Fibroblast of skin of back (primary cell): ENCODE data around the gene TRIL.

Experiments used
- DNase-seq: peaks from one replicate; pipeline ENCODE4 v3.0.0-alpha.2; 2013

Gene TRIL

GRCh38 chr7:28983396-28984190, 25.5 kb upstream of the TRIL start:
- DNase-seq, result no peak

- no peak for DNase-seq
Observed at GRCh38 chr7:28981161-28981465, 23.0 kb upstream of the TRIL start.

GRCh38 chr7:28980451-28981160, 22.5 kb upstream of the TRIL start:
- DNase-seq, result peak; percentile 44

- DNase-seq, result no peak
Observed at GRCh38 chr7:28979776-28980175, 21.6 kb upstream of the TRIL start.

GRCh38 chr7:28977881-28978280, 19.8 kb upstream of the TRIL start:
- no peak for DNase-seq

GRCh38 chr7:28976022-28976421, 17.9 kb upstream of the TRIL start:
- DNase-seq, result no peak

- no peak for DNase-seq
Observed at GRCh38 chr7:28973591-28973990, 15.5 kb upstream of the TRIL start.

- no peak for DNase-seq
Observed at GRCh38 chr7:28964056-28964455, 5.9 kb upstream of the TRIL start.

- no peak for DNase-seq
Observed at GRCh38 chr7:28961972-28962371, 3.8 kb upstream of the TRIL start.

GRCh38 chr7:28960071-28960840, 2.1 kb upstream of the TRIL start:
- no peak for DNase-seq

GRCh38 chr7:28958980-28959347, 834 bp upstream of the TRIL start:
- no peak for DNase-seq

- DNase-seq, result no peak
Observed at GRCh38 chr7:28957751-28958234, 337 bp downstream of the TRIL start.

GRCh38 chr7:28957064-28957750, 923 bp downstream of the TRIL start:
- no peak for DNase-seq

GRCh38 chr7:28956608-28957063, 1.5 kb downstream of the TRIL start:
- peak; percentile 58 for DNase-seq

GRCh38 chr7:28955718-28956607, 2.2 kb downstream of the TRIL start:
- peak; percentile 54 for DNase-seq

- DNase-seq, result no peak
Observed at GRCh38 chr7:28955356-28955717, 2.8 kb downstream of the TRIL start.

GRCh38 chr7:28954946-28955345, 3.2 kb downstream of the TRIL start:
- no peak for DNase-seq

- DNase-seq, result no peak
Observed at GRCh38 chr7:28954471-28954870, 3.7 kb downstream of the TRIL start.

- peak; percentile 50 for DNase-seq
Observed at GRCh38 chr7:28953633-28954032, 4.5 kb downstream of the TRIL start.

GRCh38 chr7:28942168-28942567, 16.0 kb downstream of the TRIL start:
- no peak for DNase-seq

- no peak for DNase-seq
Observed at GRCh38 chr7:28941633-28942032, 16.5 kb downstream of the TRIL start.
